Activated CD8-positive, alpha-beta memory T cell treated with anti-CD3 and anti-CD28 coated beads, Interleukin-2, amount 50 U/mL, for 24 hours (primary cell): ENCODE results near the gene HCRTR1.

Experiments
- DNase-seq: peaks from one replicate; pipeline ENCODE4 v3.0.0-alpha.2; 2020; ENCODE audit errors: extremely low read depth

Gene HCRTR1

DNA sequence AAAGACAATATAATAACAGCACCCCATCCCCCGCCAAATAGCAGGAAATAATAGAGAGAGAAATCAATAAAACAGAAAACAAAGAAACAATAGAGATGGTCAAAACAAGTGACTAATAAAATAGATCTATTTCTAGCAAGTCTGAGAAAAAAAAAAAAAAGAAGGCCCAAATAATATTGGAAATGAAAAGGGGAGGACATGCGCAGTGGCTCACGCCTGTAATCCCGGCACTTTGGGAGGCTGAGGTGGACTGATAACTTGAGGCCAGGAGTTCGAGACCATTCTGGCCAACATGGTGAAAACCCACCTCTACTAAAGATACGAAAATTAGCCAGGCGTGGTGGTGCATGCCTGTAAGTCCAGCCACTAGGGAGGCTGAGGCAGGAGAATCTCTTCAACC is 18.5 kb upstream of the HCRTR1 start:
- DNase-seq, result no peak

- no peak for DNase-seq
Measured at GRCh38 chr1:31600641-31601040, 16.8 kb upstream of the HCRTR1 start.

- no peak for DNase-seq
Measured at GRCh38 chr1:31602081-31602480, 15.4 kb upstream of the HCRTR1 start.

GRCh38 chr1:31605908-31606427 is 11.5 kb upstream of the HCRTR1 start:
- DNase-seq, result no peak

DNA sequence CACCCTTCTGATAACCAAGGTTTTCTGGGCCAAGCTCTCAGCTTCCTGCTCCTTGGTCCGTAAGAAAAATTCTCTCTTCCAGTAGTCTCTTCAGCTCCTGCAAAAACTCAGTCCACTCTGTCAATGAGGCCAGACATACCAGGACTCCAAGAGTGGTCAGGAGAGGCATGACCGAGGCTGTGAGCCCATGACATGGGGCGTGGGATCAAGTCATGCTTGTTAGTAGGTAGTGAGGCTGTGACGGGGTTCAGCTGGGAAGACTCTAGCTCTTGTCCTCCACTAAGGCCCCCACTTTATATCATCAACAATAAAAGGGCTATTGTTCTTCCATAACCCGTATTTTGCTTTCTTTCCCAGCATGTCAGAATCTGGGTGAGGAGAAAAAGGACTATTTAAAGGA is 10.1 kb upstream of the HCRTR1 start:
- DNase-seq, result no peak

DNA sequence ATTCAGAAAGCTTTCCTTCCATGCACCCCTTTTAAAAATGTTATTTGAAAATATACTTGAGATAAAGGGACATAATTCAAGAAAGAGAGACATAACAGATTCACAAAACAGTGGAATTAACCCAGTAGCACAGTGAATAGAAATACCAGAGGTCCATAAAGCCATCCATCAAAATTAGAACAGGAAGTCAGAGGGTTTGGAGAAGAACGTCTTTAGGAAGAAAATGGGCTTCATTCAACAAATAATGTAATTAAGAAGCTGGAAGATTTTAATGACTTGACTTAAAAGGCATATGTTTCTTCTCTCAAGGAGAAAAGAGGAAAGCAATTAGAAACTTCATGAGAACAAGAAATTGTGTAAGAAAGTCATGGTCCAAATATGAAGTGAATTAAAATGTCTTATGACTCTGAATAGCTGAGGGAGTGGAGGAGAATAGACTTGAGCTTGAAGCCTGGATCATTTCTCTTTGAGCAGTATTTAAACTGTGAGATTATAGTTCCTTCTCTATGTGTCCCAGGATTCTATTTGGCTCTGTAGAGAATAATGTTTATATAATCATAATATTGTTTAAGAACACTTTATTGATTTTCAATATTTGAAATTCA is 7.9 kb upstream of the HCRTR1 start:
- DNase-seq, result no peak

GRCh38 chr1:31614414-31615005 is 3.0 kb upstream of the HCRTR1 start:
- DNase-seq, result no peak

DNA sequence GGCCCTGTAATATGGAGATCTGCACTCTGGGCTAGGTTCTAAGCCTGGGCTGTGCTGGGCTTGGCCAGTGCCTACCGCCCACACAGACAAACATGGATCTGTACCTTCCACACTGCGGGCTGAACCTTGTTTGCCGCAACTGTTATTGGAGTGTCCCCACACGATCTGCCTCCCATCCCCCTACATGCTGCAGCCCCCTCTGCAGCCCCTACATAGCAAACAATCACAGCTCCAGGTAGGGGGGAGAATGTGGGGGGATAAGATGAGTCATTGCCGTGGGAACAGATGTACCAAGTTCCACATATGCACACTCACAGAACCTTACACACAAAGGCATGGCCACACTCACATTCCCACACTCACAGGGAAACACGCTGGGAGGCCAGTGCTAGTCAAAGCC is 2.1 kb upstream of the HCRTR1 start:
- DNase-seq, result no peak

GRCh38 chr1:31615939-31616338 is 1.6 kb upstream of the HCRTR1 start:
- no peak for DNase-seq

- no peak for DNase-seq
Measured at GRCh38 chr1:31617916-31618746, 642 bp downstream of the HCRTR1 start.

GRCh38 chr1:31618916-31619846 is 1.7 kb downstream of the HCRTR1 start:
- no peak for DNase-seq

- DNase-seq, result no peak
Measured at GRCh38 chr1:31620631-31621497, 3.4 kb downstream of the HCRTR1 start.

- DNase-seq, result no peak
Measured at GRCh38 chr1:31621498-31621820, 4.0 kb downstream of the HCRTR1 start.

DNA sequence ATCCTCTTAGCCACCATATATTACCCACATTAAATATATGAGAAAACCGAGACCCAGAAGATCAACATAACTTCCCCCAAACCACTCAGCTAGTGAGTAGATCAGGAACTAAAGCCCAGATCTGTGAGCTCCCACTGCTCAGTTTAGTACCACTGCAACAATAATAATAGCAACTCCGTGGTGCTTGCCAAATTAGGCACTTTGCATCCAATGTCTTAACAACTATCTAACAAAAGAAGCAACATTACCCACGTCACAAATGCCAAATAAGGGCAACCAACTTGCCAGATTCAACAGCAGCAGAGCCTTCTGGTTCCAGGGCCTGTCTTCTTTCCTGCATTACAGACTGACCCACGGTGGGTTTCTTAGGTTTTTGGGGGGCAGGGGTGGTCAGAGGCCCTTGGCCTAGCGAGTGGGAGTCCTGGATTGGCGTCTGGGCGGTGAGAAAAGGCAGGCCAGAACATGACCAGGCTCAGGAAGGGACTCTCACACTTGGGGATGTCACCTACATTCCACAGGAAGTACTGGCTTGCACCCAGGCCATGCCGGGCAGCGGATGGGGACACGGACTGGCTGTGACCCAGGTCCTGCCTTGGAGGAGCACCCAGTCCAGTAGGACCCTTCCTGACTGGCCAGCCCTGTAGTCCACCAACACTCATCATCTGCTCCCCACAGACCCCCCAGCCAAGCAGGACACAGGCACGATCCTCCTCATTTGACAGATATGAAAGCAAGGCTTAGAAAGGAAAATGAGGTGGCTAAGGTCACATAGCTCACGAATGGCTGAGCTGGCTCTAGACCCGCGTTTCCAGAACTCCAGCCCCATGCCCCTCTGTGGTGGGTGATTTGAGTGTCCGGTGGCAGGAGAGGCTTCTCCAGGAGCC is 4.6 kb downstream of the HCRTR1 start:
- no peak for DNase-seq

- DNase-seq, result no peak
Measured at GRCh38 chr1:31623365-31623764, 5.9 kb downstream of the HCRTR1 start.

GRCh38 chr1:31624309-31624708 is 6.8 kb downstream of the HCRTR1 start:
- DNase-seq, result no peak

- no peak for DNase-seq
Measured at GRCh38 chr1:31624731-31625514, 7.4 kb downstream of the HCRTR1 start.

DNA sequence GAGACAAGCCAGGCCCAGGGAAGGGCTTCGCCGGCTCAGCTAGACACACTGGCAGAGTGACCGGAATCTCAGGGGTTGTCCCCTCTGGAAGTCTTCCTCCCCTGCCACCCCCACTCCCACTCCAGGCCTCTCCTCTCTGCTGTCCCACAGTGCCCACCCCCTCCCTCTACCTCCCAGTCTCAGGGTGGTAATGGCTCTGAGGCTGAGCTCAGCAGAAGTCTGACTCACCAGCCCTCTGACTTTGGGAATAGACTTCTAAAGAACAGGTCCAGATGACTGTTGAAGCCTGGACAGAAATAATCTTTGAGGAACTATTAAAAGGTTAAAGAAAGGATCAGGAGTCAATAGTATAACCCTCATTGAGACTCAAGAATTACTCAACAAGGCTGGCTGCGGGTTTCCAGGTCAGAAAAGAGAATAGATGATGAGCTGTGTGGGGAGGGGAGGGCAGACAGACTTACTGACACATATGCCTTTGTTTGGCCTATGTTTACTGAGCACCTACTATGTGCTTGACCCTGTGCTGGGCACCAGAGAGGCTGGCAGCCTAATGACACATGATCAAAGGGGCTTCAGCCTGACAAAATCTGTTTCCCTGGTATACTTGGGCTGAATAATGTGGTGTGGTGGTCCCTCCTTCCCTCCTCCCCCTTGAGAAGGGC is 8.2 kb downstream of the HCRTR1 start:
- no peak for DNase-seq
